GM23248 (cell line): Measurements from ENCODE around the gene CEBPZ. TPM values are rescaled to one million over a fixed set of nuclear protein-coding genes. Genes with fewer than 3 reads are reported as not detected.
"Not testable (repeated sequence)": the region's sequence is repeated elsewhere in the genome, so short reads cannot be mapped to it uniquely, and the experiment has no call there.

Experiments
- DNase-seq: peaks from one replicate; pipeline ENCODE4 v3.0.0-alpha.2; 2015
- H2AFZ ChIP-seq: fragments of 200-600 bp; sonication (generic); 2 replicates; pipeline ENCODE4 v1.6.1; 2016; ENCODE audit warnings: antibody characterized with exemption
- H3F3A ChIP-seq: fragments of 200-600 bp; sonication (generic); 2 replicates; pipeline ENCODE4 v1.6.1; 2016; ENCODE audit warnings: mild to moderate bottlenecking, antibody characterized with exemption, mixed run types; ENCODE audit not compliant: insufficient read depth
- H3K27ac ChIP-seq: fragments of 200-600 bp; sonication (generic); 2 replicates; pipeline ENCODE4 v1.5.1; 2016; ENCODE audit warnings: mild to moderate bottlenecking
- H3K27me3 ChIP-seq: fragments of 200-600 bp; sonication (generic); replicated peaks from 2 replicates; pipeline ENCODE4 v1.6.1; 2016; ENCODE audit warnings: mild to moderate bottlenecking; ENCODE audit not compliant: insufficient read depth
- H3K36me3 ChIP-seq: fragments of 200-600 bp; sonication (generic); 2 replicates; pipeline ENCODE4 v1.6.1; 2016; ENCODE audit warnings: low read depth, mild to moderate bottlenecking
- H3K4me1 ChIP-seq: fragments of 200-600 bp; sonication (generic); 2 replicates; pipeline ENCODE4 v1.6.1; 2016; ENCODE audit warnings: mild to moderate bottlenecking; ENCODE audit not compliant: insufficient read depth
- H3K4me2 ChIP-seq: fragments of 200-600 bp; sonication (generic); one replicate; pipeline ENCODE4 v1.6.1; 2016; ENCODE audit warnings: mild to moderate bottlenecking; ENCODE audit not compliant: unreplicated experiment
- H3K4me3 ChIP-seq: fragments of 200-600 bp; sonication (generic); 2 replicates; pipeline ENCODE4 v1.5.1; 2016; ENCODE audit warnings: mild to moderate bottlenecking
- H3K79me2 ChIP-seq: fragments of 200-600 bp; sonication (generic); 2 replicates; pipeline ENCODE4 v1.6.1; 2016; ENCODE audit warnings: mild to moderate bottlenecking; ENCODE audit not compliant: insufficient read depth
- H3K9ac ChIP-seq: fragments of 200-600 bp; sonication (generic); 2 replicates; pipeline ENCODE4 v1.6.1; 2016; ENCODE audit warnings: mild to moderate bottlenecking
- H3K9me2 ChIP-seq: fragments of 200-600 bp; sonication (generic); 2 replicates; pipeline ENCODE4 v1.6.1; 2016; ENCODE audit warnings: mixed run types, mild to moderate bottlenecking, moderate library complexity; ENCODE audit not compliant: insufficient read depth
- H3K9me3 ChIP-seq: fragments of 200-600 bp; sonication (generic); one replicate; pipeline ENCODE4 v1.6.1; 2017; ENCODE audit warnings: low read depth
- H4K20me1 ChIP-seq: fragments of 200-600 bp; sonication (generic); 2 replicates; pipeline ENCODE4 v1.6.0; 2016; ENCODE audit not compliant: insufficient read depth
- EZH2 ChIP-seq: fragments of 200-600 bp; sonication (generic); IDR thresholded peaks from 2 replicates; pipeline ENCODE4 v1.6.1; 2018; ENCODE audit warnings: antibody characterized with exemption, mild to moderate bottlenecking; ENCODE audit not compliant: insufficient read depth, poor library complexity, severe bottlenecking
- EZH2phosphoT487 ChIP-seq: fragments of 200-600 bp; sonication (generic); IDR thresholded peaks from 2 replicates; pipeline ENCODE4 v1.6.1; 2018; ENCODE audit warnings: antibody characterized with exemption, moderate library complexity, mild to moderate bottlenecking, low read depth; ENCODE audit not compliant: insufficient read depth
- WGBS, 2 experiments: methylation state at CpG; one replicate each; pipeline ENCODE4 v1.1.6; 2015 to 2017; ENCODE audit warnings: low lambda C conversion rate in 2 of 2, low coverage in 1 of 2; ENCODE audit errors: missing lambda C conversion rate in 2 of 2; 5-methylcytosine and 5-hydroxymethylcytosine counted together
- in situ Hi-C: fragments of 300-500 bp; cut with MboI; formaldehyde crosslinking; loops from 2 replicates; pipeline ENCODE4 v1.15.0; 2020
- polyA plus RNA-seq: library from polyadenylated mRNA; unstranded; fragments of >200 nt; fragmentation: Nextera tagmentation; extraction: Ambion mirVana; gene quantifications from 2 replicates; pipeline ENCODE4 v1.2.1, GENCODE V29; 2016
- total RNA-seq: library from RNA; depleted of rRNA; stranded (reverse); fragments of >200 nt; shearing (Covaris generic); gene quantifications from 2 replicates; pipeline ENCODE4 v1.2.3, GENCODE V29; 2014

CEBPZ gene
- total and polyA plus RNA-seq, 2 experiments from 2014 or later: 23.0 to 34.0 TPM

DNA sequence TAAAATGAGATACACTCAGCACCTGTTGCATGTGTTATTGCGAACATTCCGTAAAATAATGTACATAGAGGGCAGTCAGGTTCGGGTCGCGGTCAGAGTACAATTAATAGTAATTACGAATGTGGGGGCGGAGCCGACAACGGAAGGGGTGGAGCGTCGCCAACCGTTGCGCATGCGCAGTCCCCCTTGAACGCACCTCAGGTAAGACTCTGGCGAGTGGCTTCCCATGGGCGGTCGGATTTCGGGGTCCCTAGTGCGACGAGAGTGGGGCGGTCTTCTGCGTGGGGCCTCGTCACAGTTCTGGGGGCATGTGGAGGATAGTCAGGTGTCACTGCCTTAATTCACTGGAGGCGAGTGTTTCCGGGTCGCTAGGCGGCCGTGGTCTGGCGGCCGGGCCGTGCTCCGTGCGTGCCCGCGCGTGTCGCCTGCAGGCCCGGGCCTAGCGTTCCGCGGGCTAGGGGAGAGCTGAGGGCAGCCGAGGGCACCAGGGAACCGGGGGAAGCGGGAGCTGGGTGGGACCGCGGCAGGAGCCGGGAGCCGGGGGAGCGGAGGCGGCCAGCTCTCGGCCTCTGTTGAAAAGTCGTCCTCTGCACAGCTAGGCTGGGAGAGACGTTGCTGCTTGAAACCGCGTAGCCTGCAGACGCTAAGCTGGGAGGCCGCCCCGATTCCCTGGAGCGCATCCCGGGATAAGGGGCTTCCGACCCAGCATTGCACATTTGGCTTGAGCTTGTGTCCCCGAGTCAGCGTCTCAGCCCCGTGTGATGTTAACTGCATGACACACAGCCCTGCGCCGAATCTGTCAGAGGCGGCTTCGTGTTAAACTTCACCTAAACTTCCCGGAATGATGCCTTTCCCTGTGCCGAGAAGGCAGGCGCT lies 34.8 kb downstream of the CEBPZ start, which contains the start of gene CEBPZOS:
Gene CEBPZOS, plus strand, starts transcription at position 177 of the 876 bp plus-strand sequence. CDS start 3,209 bp downstream, outside the sequence.
- Histone ChIP-seq H3F3A (peaks cover 15% of the 10 kb centered on the region), H2AFZ (peak within 1 kb of the TSS; percentile 97), H3K27me3 (no peaks in the 10 kb centered on the region), H3K9me2 (no peaks in the 10 kb centered on the region), H3K79me2 (peaks cover 48% of the 10 kb centered on the region), H3K27ac (peak within 1 kb of the TSS; percentile 75), H4K20me1 (no peaks in the 10 kb centered on the region), H3K9me3 (no peaks in the 10 kb centered on the region), H3K4me1 (peaks cover 9% of the 10 kb centered on the region), H3K9ac (peak within 1 kb of the TSS; percentile 84), H3K4me3 (peak within 1 kb of the TSS; percentile 81), H3K4me2 (peak within 1 kb of the TSS; percentile 91), H3K36me3 (peaks cover 10% of the 10 kb centered on the region)
- WGBS, 2 experiments: 1 to 2% methylated on average over 53 to 72 of the region's 72 CpGs
- DNase-seq: peak; percentile 89
- in situ Hi-C loops: no loop called here
- TF ChIP-seq EZH2: no peak
- TF ChIP-seq EZH2phosphoT487: no peak

DNA sequence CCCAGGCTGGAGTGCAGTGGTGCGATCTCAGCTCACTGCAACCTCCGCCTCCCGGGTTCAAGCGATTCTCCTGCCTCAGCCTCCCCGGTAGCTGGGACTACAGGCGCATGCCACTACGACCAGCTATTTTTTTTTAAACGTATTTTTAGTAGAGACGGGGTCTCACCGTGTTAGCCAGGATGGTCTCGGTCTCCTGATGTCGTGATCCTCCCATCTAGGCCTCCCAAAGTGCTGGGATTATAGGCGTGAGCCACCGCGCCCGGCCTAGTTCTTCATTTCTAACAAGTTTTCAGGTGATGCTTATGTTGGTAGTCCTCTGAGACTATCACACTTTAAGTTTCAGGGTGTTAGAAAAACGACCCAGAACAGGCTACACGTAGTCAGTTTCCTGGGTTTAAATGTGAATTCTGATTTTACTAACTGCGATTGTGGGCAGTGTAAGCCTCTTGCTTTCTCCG lies 35.5 kb downstream of the CEBPZ start:
- H3K36me3 ChIP-seq, in situ Hi-C loops: not testable (repeated sequence)
- peak overlapping the region; percentile 75 for H3K27ac ChIP-seq

DNA sequence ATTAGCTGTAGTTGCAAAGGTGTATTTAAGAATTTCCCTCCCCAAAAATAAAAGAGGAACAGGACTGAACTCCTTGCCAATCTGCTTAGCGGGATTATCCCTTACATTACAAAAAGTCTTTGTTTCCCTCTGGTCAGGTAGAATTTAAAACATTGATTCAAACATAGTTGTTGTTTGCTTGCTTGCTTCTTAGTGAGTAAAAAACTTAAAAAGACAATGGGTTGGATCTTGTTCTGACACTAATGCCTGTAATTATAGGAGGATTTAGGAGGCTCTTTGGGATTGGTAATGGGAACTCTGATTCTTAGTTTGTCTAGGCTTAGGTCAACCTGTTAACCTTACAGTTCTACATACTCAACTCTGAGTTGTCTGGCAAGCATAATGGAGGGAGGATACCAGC lies 38.8 kb downstream of the CEBPZ start:
- Histone ChIP-seq H3K9me3 (no peaks in the 10 kb centered on the region), H3K27ac (no peak overlapping the region), H2AFZ (no peak overlapping the region), H3K36me3 (no peaks in the 10 kb centered on the region), H3K4me2 (no peak overlapping the region), H3K79me2 (peaks cover 9% of the 10 kb centered on the region), H3K4me1 (peaks cover 11% of the 10 kb centered on the region), H3K9me2 (no peaks in the 10 kb centered on the region), H3K4me3 (no peak overlapping the region), H3K27me3 (no peaks in the 10 kb centered on the region), H3F3A (peaks cover 13% of the 10 kb centered on the region), H3K9ac (no peak overlapping the region), H4K20me1 (no peaks in the 10 kb centered on the region)
- TF ChIP-seq EZH2phosphoT487 (no peak), EZH2 (no peak)
- 75 to 82% methylated on average over 1 of the region's 1 CpG for WGBS, 2 experiments
- no peak for DNase-seq
- in situ Hi-C loops: no loop called here

More for the DNA sequence above, 35.5 kb downstream of the CEBPZ start:
- H3K9me2 ChIP-seq, H3K4me1 ChIP-seq, H3K27me3 ChIP-seq, DNase-seq, H4K20me1 ChIP-seq, H3K9me3 ChIP-seq: not testable (repeated sequence)
- Histone ChIP-seq H3F3A (peaks cover 10% of the 10 kb centered on the region; the same call in 1 of the 2 replicates), H3K4me2 (peak overlapping the region; percentile 91), H3K4me3 (peak overlapping the region; percentile 81), H2AFZ (peak overlapping the region; percentile 97), H3K79me2 (peaks cover 42% of the 10 kb centered on the region), H3K9ac (peak overlapping the region; percentile 84)
- WGBS, 2 experiments: 75 to 77% methylated on average over 20 of the region's 20 CpGs

DNA sequence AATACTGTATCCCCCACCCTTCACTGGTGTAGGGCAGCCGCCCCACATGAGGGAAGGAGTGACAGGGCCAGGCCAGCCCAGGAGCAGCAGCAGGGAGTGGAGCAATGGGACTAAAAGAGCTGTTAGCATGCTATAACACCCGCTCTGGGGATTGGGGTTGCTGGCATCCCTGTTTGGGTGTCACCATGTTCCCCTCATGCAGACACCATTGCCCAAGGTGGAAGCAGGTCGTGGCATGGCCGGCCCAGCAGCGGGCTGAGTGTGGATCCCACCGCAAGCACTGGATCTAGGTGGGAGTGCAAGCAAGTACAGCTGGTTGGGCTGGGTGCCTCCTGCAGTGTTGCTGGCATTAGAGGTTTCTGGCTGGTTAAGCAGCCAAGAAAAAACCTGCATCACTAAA lies 39.6 kb downstream of the CEBPZ start:
- Histone ChIP-seq H3K36me3 (no peaks in the 10 kb centered on the region), H3K27me3 (no peaks in the 10 kb centered on the region), H3K4me3 (no peak overlapping the region), H3F3A (peaks cover 8% of the 10 kb centered on the region), H3K4me1 (peaks cover 6% of the 10 kb centered on the region), H3K79me2 (0 out of 2 replicates have a peak, but pooled peaks cover under 1% of the 10 kb centered on the region), H2AFZ (no peak overlapping the region), H3K27ac (no peak overlapping the region), H3K4me2 (no peak overlapping the region), H4K20me1 (no peaks in the 10 kb centered on the region), H3K9me3 (no peaks in the 10 kb centered on the region), H3K9me2 (no peaks in the 10 kb centered on the region), H3K9ac (no peak overlapping the region)
- DNase-seq: no peak
- TF ChIP-seq EZH2phosphoT487 (no peak), EZH2 (no peak)
- 66 to 75% methylated on average over 6 of the region's 6 CpGs for WGBS, 2 experiments
- in situ Hi-C loops: no loop called here
